AML-193 (cell line): ENCODE measurements around the gene CIAO3.
A peak's percentile ranks its signal among the peaks of the same experiment; 100 is the strongest.
"Not testable (repeated sequence)": the region's sequence is repeated elsewhere in the genome, so short reads cannot be mapped to it uniquely, and the experiment has no call there.

Source experiments
- DNase-seq, 2 experiments: peaks; one replicate each; lab custom pipeline; 2025; lab: John Stamatoyannopoulos, UW

Gene CIAO3

GRCh38 chr16:740764-741505 is at the start of gene CIAO3:
CIAO3 (minus strand) TSS chr16:740997; CDS start chr16:740985, 12 bp downstream.
- DNase-seq = peak; percentile 60 to 70

DNA sequence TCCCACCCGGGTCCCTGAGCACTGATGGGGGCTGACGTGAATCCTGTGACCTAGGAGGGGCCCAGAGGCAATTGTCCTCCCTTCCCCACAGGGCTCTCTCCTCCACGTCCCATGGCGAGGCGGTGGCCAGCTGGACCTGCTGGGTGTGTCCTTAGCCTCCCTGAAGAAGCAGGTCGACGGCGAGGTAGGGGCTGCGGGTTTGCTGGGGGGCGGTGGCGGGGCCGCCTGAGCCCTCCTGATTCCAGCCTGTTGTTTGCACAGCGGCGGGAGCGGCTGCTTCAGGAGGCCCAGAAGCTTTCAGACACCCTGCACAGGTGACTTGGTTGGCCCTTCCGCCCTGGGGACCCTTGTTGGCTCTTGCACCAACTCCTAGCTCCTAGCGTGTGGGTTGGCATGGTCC is 49.3 kb upstream of the CIAO3 start:
- no peak for DNase-seq

DNA sequence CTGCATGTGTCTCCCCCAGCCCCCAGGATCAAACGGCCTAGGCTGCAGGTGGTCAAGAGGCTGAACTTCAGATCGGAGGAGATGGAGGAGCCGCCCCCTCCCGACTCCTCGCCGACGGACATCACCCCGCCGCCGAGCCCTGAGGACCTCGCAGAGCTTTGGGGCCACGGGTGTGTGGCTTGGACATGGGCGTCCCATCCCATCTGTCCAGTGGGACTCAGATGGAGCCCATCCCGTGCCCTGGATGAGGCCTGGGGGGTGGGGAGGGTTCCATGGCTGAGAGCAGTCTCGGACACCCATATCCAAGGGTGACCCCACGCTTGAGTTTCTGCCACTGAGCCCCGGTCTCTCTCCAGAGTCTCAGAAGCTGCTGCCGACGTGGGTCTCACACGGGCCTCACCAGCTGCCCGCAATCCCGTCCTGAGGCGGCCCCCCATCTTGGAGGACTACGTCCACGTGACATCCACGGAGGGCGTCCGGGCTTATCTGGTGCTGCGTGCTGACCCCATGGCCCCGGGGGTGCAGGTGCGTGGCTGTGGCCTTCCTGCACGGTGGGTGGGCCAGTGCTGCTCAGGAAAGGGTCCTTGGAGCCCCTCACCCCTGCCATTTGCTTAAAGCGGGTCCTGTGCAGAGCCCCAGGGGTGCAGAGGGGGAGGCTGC is 48.5 kb upstream of the CIAO3 start:
- no peak for DNase-seq

GRCh38 chr16:788399-789126 is 47.8 kb upstream of the CIAO3 start, which contains the start of gene CHTF18:
CHTF18 (plus strand) TSS chr16:788620; CDS start chr16:788685, 65 bp downstream.
- peak; percentile 74 to 82 for DNase-seq

GRCh38 chr16:787978-788398 is 47.2 kb upstream of the CIAO3 start, which contains the start of gene RPUSD1:
RPUSD1 (minus strand) TSS chr16:788381; CDS start chr16:787737, 644 bp downstream.
- DNase-seq = no peak

DNA sequence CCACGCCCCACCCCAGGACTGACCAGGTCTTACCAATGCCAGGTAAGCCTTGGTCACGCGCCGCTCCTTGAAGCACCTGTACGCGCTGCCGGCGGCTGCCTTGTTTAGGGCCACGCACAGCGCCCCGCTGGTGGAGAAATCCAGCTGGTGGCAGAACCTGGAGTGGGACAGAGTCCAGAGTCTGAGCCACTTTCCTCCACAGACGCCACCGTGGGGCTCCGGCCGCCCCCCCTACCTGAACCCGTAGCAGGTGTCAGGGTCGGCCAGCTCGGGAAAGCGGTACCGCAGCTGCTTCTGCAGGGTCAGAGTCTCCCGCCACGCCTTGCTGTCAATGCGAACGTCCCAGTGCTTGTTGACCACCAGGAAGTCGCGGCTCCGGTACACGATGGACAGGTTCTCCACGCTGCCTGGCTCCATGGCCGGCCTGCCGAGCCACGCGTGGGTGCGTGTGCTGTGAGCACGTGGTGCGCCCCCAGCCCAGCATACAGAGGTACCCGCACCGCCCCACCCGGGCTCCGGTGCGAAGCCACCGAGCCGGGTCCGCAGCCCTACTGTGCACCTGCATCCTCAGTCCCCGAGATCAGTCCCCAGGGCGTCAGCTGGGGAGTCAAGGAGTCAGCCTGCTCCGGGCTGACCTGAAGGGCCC is 46.6 kb upstream of the CIAO3 start:
- DNase-seq = no peak

DNA sequence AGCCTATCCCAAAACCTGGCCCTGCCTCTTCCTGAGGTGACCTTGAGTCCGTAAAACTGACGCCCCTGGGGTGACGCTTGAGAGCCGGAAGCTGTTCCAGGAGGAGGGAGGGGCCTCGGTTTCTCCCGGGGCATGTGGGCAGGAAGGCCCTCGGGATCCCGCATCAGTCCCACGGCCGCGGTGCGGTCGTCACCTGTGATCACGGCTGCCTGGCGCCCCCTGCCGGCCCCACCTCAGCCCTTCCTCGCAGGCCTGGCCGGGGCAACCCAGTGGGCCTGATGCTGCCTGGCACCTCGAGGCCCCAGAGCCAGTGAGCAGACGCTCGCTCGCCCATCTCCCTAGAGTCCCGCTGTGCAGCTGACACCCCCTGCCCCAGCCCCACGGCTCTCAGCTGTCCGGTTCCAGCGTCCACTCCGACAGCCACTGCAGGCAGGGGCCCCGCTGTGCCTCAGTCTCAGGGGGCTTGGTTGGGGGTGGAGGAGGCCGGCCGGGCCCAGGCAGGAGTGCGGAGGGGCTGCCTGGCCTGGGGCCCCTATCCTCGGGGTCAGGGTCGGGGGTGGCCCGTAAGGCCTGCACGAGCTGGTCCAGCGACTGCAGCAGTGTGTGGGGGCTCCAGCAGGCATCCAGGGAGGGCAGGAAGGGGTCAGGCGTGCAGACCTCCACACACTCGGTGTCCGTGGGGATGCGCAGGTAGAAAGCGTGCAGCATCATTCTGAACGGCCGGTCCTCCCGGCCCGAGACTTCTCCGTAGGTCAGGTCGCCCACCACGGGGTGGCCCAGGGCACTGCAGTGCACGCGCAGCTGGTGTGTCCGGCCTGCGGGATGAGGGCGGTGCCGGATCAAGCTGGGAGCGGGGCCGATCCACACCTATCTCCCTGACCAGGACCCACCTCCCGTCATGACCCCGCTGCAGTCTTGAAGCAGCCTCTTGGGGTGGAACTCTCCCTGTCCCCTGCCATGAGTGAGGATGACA is 45.1 kb upstream of the CIAO3 start:
- no peak for DNase-seq

- DNase-seq = no peak
Observed at GRCh38 chr16:784431-784830, 43.6 kb upstream of the CIAO3 start.

GRCh38 chr16:783404-784161 is 42.8 kb upstream of the CIAO3 start:
- no peak for DNase-seq

DNA sequence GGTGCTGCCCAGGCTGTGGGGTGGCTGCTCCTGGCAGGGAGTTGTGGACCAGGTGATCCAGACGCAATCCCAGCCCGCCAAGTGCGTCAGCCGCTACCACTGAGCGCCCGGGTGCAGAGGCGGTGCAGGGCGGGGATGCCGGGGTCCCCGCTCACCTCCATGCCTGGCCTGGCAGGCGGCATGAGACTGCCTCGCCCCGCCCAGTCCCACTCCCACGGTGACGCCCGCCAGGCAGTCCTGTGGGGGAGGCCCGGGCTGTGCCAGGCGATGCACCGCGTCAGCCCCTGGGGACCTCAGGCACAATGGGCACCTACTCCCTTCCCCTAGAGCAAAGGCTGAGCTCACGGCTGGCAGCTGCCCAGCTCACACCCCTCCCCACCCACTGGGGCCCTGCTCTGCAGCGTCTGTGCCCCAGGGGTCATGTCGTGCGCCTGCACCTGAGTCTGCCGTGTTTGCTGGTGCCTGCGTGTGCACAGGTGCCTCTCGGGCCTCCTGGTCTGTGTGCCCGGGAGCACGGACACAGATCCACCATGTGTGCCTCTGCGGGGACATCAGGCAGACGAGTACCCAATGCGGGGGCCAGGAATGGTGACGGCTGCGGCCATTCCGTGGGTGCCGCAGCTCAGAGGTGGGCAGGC is 42.1 kb upstream of the CIAO3 start:
- no peak for DNase-seq

DNA sequence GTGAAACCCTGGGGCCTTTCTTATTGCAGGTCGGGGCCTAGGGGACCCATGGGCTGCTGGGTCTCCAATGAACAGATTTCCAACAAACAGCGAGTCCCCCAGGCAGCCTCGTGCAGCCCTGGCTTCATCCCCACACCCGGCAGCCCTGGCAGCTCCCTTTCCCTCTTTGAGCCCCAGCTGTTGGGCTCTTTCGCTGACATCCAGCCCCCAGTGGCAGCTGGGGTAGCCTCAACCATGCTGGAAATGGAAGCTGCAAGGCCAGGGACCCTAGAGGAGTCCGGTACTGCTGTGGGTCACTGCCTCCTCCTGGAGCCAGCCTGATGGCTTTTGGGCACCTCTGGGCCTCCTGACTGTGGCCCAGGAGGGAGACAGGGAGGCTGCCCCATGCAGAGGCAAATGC is 41.5 kb upstream of the CIAO3 start:
- no peak for DNase-seq

- DNase-seq = no peak
Observed at GRCh38 chr16:781346-782010, 40.7 kb upstream of the CIAO3 start.

- DNase-seq = no peak
Observed at GRCh38 chr16:780296-780695, 39.5 kb upstream of the CIAO3 start.

- DNase-seq = no peak
Observed at GRCh38 chr16:779561-779960, 38.8 kb upstream of the CIAO3 start.

GRCh38 chr16:778909-779527 is 38.2 kb upstream of the CIAO3 start:
- no peak for DNase-seq

DNA sequence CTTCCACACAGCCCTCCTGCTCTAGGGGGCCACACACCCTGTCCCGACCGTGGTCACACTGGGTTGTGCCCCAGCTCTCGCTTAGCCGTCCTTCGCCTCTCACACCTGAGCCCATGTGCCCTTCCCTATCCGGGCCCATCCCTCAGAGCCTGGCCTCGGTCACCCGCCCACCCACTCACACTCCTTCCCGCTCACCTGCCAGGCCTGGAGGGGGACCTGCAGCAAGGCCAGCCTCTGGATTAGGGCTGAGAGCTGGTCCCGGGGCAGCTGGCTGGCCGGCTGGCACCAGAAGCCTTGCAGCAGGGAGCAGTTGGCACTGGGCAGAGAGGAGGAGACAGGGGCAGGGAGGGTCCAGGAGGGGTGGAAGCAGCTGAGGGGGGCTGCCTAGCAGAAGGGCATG is 37.6 kb upstream of the CIAO3 start:
- no peak for DNase-seq

- no peak for DNase-seq
Observed at GRCh38 chr16:777826-778225, 37.0 kb upstream of the CIAO3 start.

DNA sequence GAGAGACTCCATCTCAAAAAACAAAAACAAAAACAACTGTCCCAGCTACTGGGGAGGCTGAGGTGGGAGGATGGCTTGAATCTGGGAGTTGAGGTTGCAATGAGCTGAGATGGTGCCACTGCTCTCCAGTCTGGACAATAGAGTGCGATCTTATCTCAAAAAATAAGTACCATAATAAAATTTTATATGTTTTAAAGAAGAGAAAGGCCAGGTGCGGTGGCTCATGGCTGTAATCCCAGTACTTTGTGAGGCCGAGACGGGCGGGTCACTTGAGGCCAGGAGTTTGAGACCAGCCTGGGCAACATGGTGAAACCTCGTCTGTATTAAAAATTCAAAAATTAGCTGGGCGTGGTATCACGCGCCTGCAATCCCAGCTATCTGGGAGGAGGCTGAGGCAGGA is 36.0 kb upstream of the CIAO3 start:
- DNase-seq = no peak

DNA sequence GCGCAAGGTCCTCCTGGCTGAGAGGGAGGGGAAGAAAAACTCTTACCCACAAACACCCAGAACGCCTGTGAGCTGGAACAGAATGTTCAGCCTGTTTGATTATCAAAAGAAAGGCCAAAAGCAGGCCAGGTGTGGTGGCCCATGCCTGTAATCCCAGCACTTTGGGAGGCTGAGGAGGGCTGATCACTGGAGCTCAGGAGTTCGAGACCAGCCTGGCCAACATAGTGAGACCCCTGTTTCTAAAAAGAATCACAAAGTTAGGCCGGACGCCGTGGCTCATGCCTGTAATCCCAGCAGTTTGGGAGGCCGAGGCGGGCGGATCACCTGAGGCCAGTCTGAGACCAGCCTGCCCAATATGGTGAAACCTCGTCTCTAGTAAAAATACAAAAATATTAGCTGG is 35.5 kb upstream of the CIAO3 start:
- not testable (repeated sequence) for DNase-seq
